Peyer's patch (tissue), 4 donors: ENCODE measurements around the gene APOL1.

ENCODE experiments used
- CTCF ChIP-seq, 6 experiments: fragments of 450-650 bp in 4 of 6; fragments of 200-600 bp in 2 of 6; sonication (generic) in 1 of 6; IDR thresholded peaks; one replicate each; pipeline ENCODE4 v1.5.1; 2017 to 2019; ENCODE audit warnings: antibody characterized with exemption in 6 of 6, mild to moderate bottlenecking in 3 of 6, moderate library complexity in 1 of 6
- POLR2A ChIP-seq, 2 donors: fragments of 450-650 bp; IDR thresholded peaks; one replicate each; pipeline ENCODE4 v1.5.1; 2017; ENCODE audit warnings: antibody characterized with exemption in 2 of 2, mild to moderate bottlenecking in 2 of 2, moderate library complexity in 2 of 2

GRCh38 chr22:36212901-36213300 is 40.0 kb upstream of the APOL1 start:
- TF ChIP-seq CTCF (IDR thresholded peaks at IDR 0.05), result no peak
- TF ChIP-seq POLR2A (IDR thresholded peaks at IDR 0.05), result no peak
